H1 (cell line): ENCODE measurements around the gene AMPH. TPM values are rescaled to one million over a fixed set of nuclear protein-coding genes. Genes with fewer than 3 reads are reported as not detected.

Experiments
- CBX5 ChIP-seq: fragments of 300-800, 300-1000 bp; sonication (generic); IDR thresholded peaks from 2 replicates; pipeline ENCODE4 v1.7.1; 2016; ENCODE audit warnings: antibody characterized with exemption, low read length, low read depth
- E2F6 ChIP-seq: IDR thresholded peaks from 2 replicates; pipeline ENCODE4 v1.6.1; 2012; ENCODE audit warnings: inconsistent platforms
- NRF1 ChIP-seq: IDR thresholded peaks from 2 replicates; pipeline ENCODE4 v1.6.1; 2011; ENCODE audit warnings: mild to moderate bottlenecking, low read depth, low read length, improper control_type of control experiment
- SAP30 ChIP-seq: fragments of 300-600 bp; sonication (generic); IDR thresholded peaks from 2 replicates; pipeline ENCODE4 v1.7.1; 2012; ENCODE audit warnings: low read length, moderate library complexity, mild to moderate bottlenecking, inconsistent platforms; ENCODE audit not compliant: insufficient read depth, insufficient replicate concordance
- SIX5 ChIP-seq: IDR thresholded peaks from 2 replicates; pipeline ENCODE4 v1.6.1; 2011; ENCODE audit warnings: mild to moderate bottlenecking, low read depth, low read length
- SP2 ChIP-seq: IDR thresholded peaks from 2 replicates; pipeline ENCODE4 v1.6.1; 2012; ENCODE audit warnings: mild to moderate bottlenecking, low read length, inconsistent platforms
- polyA plus RNA-seq, 7 experiments: library from polyadenylated mRNA; depleted of rRNA in 3 of 7; stranded (reverse) in 5 of 7; unstranded in 2 of 7; fragments of >200 nt in 5 of 7; fragments of 200-250 nt in 2 of 7; gene quantifications; 1 replicate in 5 of 7; 2 replicates in 1 of 7; 4 replicates in 1 of 7; pipeline versions ENCODE4 v1.2.1 to v1.2.3, GENCODE V29; 2011 to 2013; ENCODE audit warnings: missing spikeins in 2 of 7, mixed read lengths in 2 of 7
- total RNA-seq: library from RNA; stranded (reverse); fragmentation: NEBNext Ultra II Directional; extraction: Animal tissue kit (Norgen Biotek cat#: 25700); gene quantifications from 2 replicates; pipeline ENCODE4 v1.2.1, GENCODE V29; 2021
- TF ChIP-seq, protein P1 (sequence below): IDR thresholded peaks from 2 replicates; pipeline ENCODE4 v1.6.1; 2012; ENCODE audit warnings: inconsistent platforms
- TF ChIP-seq, protein P2 (sequence below): IDR thresholded peaks from 2 replicates; pipeline ENCODE4 v1.6.1; 2011; ENCODE audit warnings: low read length, improper control_type of control experiment

The AMPH gene
- total and polyA plus RNA-seq, 2 of the 8 experiments (the other 6 are each of a cell fraction or from before 2014, with no cell fraction given) = 7.3 to 12.2 TPM

DNA sequence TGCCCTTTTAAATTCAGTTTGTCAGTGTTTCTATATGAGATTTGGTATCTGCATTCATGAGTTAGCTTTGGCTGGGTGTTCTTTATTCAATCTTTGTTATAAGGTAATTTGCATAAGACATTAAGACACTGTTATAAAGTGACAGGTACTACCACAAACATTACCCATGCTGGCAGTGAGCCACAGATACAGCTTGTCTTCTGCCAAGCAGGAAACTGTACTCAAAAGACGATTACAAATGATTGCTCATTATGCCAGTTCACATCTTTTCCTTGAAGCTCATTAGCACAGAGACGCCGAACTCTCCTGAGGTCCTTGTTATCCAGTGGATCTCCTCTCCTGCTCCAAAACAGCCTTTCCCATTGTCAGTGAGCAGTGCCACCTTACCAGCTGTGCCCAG, 30.4 kb downstream of the AMPH start (continued):
- TF ChIP-seq SP2 (no peak), E2F6 (no peak), NRF1 (no peak), SIX5 (no peak), SAP30 (no peak), CBX5 (no peak)
- TF ChIP-seq, protein P1, sequence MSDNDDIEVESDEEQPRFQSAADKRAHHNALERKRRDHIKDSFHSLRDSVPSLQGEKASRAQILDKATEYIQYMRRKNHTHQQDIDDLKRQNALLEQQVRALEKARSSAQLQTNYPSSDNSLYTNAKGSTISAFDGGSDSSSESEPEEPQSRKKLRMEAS = no peak
- TF ChIP-seq, protein P2, sequence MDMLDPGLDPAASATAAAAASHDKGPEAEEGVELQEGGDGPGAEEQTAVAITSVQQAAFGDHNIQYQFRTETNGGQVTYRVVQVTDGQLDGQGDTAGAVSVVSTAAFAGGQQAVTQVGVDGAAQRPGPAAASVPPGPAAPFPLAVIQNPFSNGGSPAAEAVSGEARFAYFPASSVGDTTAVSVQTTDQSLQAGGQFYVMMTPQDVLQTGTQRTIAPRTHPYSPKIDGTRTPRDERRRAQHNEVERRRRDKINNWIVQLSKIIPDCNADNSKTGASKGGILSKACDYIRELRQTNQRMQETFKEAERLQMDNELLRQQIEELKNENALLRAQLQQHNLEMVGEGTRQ = no peak
- TF ChIP-seq, all 59 proteins: peak for 0
